Fibroblast of mammary gland (primary cell): ENCODE measurements around the gene STK10.
"Not testable (repeated sequence)": the region's sequence is repeated elsewhere in the genome, so short reads cannot be mapped to it uniquely, and the experiment has no call there.

ENCODE experiments used
- DNase-seq: peaks from one replicate; pipeline ENCODE4 v3.0.0-alpha.2; 2010; ENCODE audit warnings: low read depth
- H3K4me3 ChIP-seq: 2 replicates; pipeline ENCODE4 v1.5.1; 2011; ENCODE audit warnings: low read depth, mild to moderate bottlenecking, low read length, moderate library complexity; ENCODE audit not compliant: control insufficient read depth
- CTCF ChIP-seq: conservative IDR thresholded peaks from 2 replicates; pipeline ENCODE4 v1.5.1; 2011; ENCODE audit warnings: low read depth, low read length, inconsistent platforms; ENCODE audit not compliant: control insufficient read depth, insufficient read depth

STK10 gene

DNA sequence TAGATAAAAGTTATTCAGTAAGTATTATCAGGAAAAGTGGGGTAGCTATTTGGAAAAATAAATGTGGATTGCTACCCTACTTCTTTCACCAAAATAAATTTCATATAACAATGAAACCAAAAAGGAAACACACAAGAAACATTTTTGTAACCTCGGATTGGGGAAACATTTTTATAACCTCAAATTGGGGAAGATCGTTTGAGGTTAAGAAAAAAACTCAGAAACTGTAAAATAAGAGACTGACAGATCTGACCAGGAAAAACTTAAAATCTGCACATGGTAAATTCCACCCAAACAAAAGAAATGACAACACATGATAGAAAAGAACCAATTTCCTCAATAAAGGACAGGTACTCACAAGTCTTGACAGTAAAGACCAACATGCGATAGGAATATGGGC is 19.5 kb upstream of the STK10 start:
- no peak for TF ChIP-seq CTCF
- no peak overlapping the region for H3K4me3 ChIP-seq
- DNase-seq: no peak

DNA sequence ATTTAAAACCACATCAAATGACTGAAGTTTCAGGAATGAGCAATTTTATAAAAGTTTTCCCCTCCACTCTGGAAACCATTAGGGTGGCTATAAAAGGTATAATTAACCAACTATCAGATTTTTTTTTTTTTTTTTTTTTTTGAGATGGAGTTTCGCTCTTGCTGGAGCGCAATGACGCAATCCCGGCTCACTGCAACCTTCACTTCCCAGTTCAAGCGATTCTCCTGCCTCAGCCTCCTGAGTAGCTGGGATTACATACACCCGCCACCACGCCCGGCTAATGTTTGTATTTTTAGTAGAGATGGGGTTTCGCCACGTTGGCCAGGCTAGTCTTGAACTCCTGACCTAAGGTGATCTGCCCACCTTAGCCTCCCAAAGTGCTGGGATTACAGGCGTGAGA is 18.0 kb upstream of the STK10 start:
- not testable (repeated sequence) for DNase-seq, H3K4me3 ChIP-seq

DNA sequence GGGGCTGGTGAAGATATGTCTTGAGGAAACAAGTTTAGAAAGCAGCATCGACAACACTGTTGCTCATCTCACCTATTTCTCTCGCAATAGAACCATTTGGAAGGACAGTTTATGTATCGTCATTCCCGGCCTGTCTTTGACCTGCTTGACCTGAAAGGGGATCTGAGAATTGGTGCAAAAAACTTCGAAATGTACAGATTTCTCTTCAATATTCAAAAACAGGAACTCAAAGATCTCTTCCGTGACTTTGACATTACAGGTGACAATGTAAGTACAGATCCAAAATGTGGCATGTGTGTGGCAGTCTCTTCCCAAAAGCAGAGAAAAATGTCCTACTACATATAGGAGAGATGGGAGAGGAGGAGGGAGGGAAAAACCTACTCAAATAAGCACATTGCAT is 12.5 kb upstream of the STK10 start:
- no peak overlapping the region for H3K4me3 ChIP-seq
- no peak for TF ChIP-seq CTCF
- DNase-seq: no peak

DNA sequence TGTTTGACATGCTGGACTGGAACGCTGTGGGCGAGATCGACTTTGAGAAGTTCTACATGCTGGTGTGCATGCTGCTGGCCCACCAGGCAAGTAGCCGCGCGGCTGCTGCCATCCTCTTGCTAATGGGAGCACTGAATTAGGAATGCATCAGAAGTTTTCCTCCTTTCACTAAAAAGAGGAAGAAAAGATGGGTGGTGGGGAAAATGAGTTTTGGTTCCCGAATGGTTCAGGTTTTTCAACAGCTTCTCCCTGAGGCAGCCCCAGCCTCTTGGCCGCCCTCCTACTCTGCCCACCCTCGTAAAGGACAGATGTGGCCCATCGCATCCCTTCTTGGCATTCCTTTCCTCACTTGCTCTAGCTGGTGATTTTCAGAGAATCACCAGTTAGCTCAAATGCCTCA is 11.4 kb upstream of the STK10 start:
- no peak for TF ChIP-seq CTCF
- DNase-seq: no peak
- no peak overlapping the region for H3K4me3 ChIP-seq

GRCh38 chr5:172197775-172198174 is 9.8 kb upstream of the STK10 start:
- DNase-seq: not testable (repeated sequence)

DNA sequence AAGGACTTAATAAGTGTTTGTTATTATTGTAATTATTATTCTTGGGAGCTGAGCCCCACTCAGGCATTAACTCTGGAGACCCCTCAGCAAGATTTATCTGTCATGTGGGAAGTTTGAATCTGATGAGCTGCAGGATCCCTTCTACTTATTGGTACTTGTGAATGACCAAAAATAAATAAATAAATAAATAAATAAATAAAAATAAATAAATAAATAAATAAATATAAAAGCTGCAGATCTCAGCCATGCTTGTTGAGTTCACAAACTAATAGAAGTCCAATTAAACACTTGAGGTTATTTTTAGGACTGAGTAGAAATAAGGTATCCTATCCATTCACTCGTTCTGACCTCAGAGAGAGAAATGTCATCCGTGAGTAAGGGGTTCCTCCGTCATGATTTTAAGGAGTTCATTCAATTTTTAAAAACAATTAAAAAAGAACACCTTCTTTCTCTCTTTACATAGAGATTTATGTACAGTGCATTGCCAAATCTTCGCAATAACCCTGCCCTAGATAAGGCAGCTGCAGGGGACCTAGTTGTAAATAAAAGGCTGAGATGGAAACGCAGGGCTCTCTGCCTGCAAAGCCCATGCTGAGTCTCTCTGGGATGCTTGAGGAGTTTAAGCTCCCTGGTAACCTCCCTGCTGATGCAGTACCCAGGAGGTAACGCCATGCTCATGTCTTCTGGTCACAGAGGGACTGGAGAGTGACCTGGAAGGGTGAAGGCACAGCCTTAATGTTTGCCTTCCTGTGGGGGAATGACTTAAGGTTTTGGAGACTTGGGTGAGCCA is 7.2 kb upstream of the STK10 start:
- no peak for DNase-seq
- no peak overlapping the region for H3K4me3 ChIP-seq
- no peak for TF ChIP-seq CTCF

More at GRCh38 chr5:172197775-172198174, 9.8 kb upstream of the STK10 start:
- not testable (repeated sequence) for H3K4me3 ChIP-seq

DNA sequence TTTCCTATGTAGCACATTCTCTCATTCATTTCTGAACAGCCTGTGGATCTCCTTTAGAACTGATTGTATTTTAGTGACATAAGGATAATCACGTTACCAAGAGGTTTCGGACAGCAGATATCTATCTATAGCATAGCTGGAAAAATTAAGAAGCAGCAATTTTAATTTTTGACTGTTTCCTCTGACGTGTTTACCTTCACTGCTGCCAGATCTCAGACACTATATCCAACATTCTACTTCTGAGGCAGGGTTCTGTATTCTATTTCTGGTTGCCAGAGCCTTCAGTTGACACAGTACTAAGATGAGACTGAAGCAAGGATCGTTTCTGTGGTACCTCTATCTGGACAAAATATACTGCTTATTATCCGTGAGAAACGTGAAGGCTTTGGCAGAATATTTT is 5.8 kb upstream of the STK10 start, which contains the start of gene EFCAB9:
Gene EFCAB9 (plus strand): TSS at position 301 of the 400 bp plus-strand sequence. CDS start 1 bp downstream, at position 302.
- TF ChIP-seq CTCF: no peak
- no peak within 1 kb of the TSS for H3K4me3 ChIP-seq
- no peak for DNase-seq
